NCI-H2171 treated with DMSO at 0.1 percent for 48 hours (cell line): ENCODE data around the gene POC5.

Experiments used
- DNase-seq: peaks from one replicate; lab custom pipeline; 2025; lab: John Stamatoyannopoulos, UW

Gene POC5

DNA sequence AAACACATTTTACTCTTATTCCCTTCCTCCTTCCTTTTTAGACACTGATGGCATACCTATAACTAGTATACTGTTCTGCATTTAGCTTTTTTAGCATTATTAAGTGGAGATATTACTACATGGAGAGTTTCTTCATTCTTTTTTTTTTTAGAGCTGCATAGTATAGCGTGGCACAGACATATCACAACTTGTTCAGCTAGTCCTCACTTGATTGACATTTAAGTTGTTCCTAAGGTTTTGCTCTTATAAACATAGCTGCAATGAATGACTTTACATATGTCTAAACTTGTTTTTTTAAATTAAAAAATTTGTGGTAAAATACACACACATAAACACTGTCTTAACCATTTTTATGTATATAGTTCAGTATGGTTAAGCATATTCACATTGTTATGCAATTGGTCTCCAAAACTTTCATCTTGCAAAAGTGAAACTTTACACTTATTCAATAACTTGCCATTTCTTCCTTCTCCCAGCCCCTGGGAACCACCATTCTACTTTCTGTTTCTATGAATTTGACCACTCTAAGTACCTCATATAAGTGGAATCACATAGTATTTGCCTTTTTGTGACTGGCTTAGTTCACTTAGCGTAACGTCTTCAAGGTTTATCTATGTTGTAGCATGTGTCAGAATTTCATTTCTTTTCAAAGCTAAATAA is 57.3 kb downstream of the POC5 start:
- DNase-seq: no peak

DNA sequence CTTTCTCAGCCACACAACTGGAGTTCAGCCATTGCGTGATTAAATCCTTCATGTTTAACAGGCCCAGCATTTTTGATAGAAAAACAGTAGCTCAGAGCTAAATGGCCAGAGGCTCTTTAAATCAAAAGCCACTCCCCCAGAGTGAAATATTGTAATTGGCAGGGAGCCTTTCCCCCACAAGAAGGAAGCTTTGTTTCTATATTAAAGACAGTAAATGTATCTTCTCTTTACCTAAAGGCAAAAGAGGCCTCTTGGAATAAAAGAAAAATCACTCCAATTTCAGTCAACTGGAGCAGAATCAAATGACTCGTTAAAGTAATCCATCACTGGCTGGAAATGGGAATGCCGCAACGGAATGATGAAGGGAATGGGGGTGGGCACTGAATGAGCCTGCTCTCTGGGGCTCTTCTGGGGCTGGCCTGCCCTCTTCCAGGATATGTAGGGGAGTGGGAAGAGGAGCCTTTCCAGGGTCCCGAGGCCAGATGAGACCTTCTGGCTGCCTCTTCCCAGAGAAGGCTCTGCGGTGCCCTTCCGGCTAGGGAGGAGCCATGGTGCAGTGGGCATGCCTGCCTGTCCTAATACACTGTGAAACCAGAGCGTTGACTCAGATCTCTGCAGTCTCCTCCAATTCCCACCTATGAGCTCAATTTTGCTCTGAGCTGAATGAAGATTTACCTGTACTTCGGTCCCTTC is 60.8 kb downstream of the POC5 start:
- DNase-seq: no peak

DNA sequence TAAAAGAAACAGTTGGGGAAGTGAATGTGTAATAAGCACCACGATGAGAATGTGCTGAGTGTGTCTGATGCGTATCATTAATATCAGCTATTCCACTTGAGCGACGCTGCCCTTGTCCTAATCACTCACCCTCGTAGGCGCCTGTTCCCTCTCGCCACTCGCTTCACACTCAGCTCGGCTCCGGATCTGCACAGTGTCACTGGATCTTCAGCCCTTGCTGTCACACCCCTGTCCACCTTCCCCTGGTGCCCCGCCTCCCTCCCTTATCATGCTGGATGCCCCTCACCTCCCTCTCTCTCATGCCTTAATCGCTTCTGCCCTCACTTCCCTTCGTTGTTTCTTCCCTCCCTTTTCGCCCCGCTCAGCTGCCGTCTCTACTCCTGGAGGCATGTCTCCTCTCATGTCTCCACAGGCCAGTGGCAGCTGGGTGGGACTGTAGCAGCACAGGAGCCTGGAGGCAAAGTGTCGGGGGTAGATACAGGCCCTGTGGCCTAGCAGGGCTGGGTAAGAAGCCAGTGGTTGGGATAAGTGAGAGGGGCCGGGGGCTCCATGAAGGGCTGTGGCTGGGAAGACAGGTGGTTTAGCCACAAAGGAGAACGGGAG is 62.4 kb downstream of the POC5 start:
- DNase-seq: no peak

DNA sequence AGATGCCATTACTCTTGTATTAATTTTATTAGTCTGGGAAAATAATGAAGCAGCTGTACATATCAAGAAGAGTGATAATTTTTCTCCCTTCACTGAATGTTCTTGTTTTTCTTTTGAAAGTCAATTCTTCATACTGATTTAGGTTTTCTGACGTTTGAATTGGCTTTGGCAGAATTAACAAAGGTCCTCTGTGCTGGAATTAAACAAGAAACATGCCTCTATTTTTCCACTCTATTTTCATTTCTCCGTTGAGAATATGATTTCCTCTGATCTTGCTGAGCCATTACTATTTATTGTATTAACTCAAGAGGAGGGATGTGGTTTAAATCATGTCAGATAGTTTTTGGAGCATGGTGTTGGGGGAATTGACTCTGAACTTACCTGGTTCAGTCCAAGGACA is 63.7 kb downstream of the POC5 start:
- no peak for DNase-seq

DNA sequence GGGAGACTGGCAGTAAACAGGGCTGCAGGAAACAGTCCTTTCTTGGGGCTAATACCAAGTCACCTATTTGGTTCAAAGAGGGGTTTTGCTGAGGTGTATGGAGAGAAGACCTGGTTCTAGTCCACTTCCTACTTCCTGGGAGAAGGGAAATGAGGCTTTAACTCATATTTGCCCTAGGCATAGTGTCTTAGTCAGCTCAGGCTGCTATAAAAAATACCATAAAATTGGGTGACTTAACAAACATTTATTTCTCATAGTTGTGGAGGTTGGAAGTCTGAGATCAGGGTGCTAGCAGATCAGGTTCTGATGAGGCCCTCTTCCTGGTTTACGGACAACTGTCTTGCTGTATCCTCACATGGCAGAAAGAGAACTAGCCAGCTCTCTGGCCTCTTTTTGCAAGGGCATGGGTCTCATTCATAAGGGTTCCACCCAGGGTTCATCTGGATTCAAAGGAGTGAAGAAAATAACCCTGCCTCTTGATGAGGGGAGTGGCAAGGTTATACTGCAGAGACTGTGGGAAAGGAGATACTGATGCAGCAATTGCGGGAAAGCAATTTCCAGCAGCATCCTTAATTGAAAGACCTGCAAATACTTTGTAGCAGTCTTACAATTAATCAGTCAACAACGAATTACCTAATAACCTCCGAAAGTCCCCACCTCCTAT is 65.5 kb downstream of the POC5 start:
- no peak for DNase-seq

- DNase-seq: no peak
Observed at GRCh38 chr5:75648712-75649111, 68.5 kb downstream of the POC5 start.

- DNase-seq: no peak
Observed at GRCh38 chr5:75640826-75641225, 76.4 kb downstream of the POC5 start.

- DNase-seq: no peak
Observed at GRCh38 chr5:75640395-75640794, 76.8 kb downstream of the POC5 start.

DNA sequence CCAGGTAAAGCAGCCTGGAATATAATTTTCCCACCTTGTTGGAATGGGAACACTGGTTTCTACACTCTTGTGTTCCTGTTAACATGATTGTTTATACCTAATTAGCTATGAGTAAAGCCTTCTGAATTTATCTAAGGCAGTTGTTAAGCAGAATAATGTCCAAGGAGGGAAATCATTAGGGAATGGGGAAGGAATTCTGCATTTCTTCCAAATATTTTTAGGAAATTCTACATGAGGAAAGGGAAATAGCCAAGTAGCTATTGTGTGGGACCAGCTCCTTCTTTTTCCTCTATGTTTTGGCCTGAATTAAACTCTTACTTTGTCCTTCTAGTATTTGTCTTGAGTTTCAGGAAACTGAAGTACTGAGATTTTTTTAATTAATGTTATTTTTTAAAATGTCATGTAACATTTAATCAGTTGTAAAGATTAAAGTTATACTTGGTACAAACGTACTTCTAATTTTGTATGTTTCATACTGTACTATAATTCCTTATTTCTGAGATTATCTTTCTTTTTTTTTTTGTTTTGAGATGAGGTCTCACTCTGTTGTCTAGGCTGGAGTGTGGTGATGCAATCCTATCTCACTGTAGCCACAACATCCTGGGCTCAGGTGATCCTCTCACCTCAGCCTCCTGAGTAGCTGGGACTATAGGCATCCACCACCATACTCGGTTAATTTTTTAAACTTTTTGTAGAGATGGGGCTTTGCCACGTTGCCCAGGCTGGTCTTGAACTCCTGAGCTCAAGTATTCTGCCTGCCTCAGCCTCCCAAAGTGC is 77.5 kb downstream of the POC5 start:
- DNase-seq: no peak

DNA sequence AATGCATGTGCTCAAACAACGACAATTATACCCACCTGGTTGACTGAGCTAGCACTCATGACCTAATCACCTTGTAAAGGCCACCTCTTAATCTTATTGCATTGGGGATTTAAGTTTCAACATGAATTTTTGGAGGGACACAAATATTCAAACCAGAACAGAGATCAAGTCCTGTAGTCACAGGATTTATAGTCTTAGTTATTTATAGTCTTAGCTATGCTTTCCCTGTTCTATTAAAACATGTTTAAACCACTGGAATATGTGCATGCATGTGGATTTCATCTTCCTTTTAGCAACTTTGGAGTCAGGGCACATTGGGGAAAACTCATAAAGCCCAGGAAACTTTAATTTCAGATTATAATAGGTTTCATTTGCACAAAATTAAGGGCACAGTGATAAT is 79.3 kb downstream of the POC5 start:
- no peak for DNase-seq

DNA sequence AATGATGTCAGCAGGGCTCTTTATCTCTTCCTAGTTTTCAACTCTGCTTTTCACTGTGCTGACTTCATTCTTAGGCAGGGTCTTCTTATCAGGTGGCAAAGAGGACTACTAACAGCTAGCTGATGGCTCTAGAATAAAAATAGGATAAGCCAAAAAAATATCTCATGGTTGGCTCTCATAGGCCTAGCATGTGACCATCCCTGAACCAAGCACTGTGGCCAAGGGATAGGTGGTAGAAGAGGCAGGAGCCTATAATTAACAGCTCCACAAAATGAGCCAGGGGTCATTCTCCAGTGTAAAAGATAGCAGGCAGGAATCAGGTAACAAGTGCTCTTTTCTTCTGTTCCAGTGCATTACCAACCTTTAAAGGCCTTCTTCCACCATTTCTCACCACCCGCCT is 84.9 kb downstream of the POC5 start:
- no peak for DNase-seq

DNA sequence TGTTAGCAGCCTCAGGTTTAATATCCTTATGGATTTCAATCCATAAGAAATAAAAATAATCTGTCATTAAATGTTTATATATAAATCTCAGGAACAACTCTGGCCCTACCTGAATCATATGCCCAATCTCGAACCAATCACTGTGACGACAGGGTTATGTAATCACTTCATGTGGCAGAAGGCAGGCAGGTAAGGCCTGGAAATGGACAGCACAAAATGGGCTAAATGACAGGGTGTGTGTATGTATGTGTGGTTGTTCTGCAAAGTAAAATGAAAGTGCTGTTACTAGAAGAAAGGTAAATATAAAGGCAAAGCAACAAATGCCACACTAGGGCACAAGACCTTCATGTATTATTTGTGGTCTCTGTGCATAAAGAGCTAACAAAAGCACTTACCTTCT is 86.4 kb downstream of the POC5 start:
- no peak for DNase-seq

DNA sequence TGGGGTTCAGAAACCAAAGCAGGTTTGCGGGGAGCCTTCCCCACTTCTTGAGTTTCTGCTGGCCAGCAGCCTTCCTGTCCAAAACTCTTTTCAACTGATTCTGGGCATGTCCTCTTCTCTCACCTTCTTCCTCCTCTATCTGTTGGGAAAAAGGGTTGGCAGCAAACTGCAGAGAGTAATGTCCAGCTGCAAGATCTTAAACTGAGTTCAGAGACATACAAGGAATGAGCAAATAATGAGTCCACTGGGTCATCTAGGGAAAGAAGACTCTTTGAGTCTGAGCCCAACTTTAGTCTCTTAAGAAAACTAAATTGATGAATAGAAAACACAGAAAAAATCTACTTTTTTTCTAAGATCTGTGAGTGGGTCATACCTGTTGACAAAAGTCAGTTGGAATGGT is 89.4 kb downstream of the POC5 start:
- no peak for DNase-seq

DNA sequence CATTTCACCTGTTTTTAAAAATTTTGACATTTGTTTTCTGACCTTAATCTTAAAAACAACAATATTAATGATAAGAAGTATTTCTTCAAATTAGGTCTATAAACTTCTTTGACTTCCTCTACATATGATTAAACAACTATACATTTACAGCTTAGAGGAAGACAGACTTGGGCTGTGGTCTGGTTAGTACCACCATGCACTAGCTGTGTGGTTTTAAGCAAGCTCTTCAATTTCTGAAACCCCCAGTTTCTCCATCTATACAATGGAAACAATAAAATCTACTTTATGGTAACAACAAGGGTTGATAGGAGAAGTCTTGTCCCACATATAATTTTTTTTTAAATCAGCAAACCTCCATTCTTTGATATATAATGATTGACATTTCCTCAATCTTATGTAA is 90.3 kb downstream of the POC5 start:
- no peak for DNase-seq
